ENCODE results near the gene RPL5. TPM values are rescaled to one million over a fixed set of nuclear protein-coding genes. Genes with fewer than 3 reads are reported as not detected.

Gene RPL5
- polyA plus RNA-seq, 1 donor from 2014 or later: 1,645 TPM

DNA sequence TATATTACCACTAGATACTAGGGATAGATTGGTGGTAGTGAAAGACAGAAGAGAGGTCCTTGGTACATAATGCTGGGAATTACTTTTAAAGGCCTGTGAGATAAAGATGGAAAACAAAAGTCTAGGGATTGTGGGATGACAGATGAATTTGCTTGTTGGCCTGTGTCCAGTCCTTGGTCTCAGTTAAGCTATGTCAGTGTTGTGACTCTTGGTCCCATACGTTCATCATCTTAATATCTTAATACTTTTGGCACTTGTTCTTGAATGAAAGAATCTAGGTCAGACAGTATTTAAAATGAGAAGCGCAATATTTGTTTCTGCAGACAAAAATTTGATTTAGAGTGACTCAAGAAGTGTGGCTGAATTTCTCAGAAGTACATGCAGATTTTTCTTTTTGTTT is 7.6 kb downstream of the RPL5 start:
- no peaks in the 10 kb centered on the region for H3F3A ChIP-seq (ENCODE audit: insufficient read depth, low read length, poor library complexity, severe bottlenecking)
- H3K27ac ChIP-seq (ENCODE audit: low read length): no peak overlapping the region
- TF ChIP-seq MXI1 (conservative IDR thresholded peaks at IDR 0.05; ENCODE audit: poor library complexity, severe bottlenecking): no peak
- no peak for TF ChIP-seq EZH2 (IDR thresholded peaks at IDR 0.05; ENCODE audit: borderline replicate concordance, insufficient read depth, low read length, poor library complexity, severe bottlenecking)
- TF ChIP-seq, protein P1, sequence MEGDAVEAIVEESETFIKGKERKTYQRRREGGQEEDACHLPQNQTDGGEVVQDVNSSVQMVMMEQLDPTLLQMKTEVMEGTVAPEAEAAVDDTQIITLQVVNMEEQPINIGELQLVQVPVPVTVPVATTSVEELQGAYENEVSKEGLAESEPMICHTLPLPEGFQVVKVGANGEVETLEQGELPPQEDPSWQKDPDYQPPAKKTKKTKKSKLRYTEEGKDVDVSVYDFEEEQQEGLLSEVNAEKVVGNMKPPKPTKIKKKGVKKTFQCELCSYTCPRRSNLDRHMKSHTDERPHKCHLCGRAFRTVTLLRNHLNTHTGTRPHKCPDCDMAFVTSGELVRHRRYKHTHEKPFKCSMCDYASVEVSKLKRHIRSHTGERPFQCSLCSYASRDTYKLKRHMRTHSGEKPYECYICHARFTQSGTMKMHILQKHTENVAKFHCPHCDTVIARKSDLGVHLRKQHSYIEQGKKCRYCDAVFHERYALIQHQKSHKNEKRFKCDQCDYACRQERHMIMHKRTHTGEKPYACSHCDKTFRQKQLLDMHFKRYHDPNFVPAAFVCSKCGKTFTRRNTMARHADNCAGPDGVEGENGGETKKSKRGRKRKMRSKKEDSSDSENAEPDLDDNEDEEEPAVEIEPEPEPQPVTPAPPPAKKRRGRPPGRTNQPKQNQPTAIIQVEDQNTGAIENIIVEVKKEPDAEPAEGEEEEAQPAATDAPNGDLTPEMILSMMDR (IDR thresholded peaks at IDR 0.05; ENCODE audit: poor library complexity, severe bottlenecking): no peak
- TF ChIP-seq TAF1 (IDR thresholded peaks at IDR 0.05; ENCODE audit: low read depth): no peak
- TF ChIP-seq POLR2AphosphoS5 (IDR thresholded peaks at IDR 0.05): no peak
- H3K4me2 ChIP-seq (ENCODE audit: low read length): no peak overlapping the region
- H2AFZ ChIP-seq (ENCODE audit: low read depth, low read length): no peak overlapping the region
- no peaks in the 10 kb centered on the region for H3K27me3 ChIP-seq (ENCODE audit: insufficient read depth, low read depth, low read length)
- H3K9ac ChIP-seq (ENCODE audit: low read length): no peak overlapping the region
- H4K20me1 ChIP-seq (ENCODE audit: insufficient read depth): peaks cover 26% of the 10 kb centered on the region
- peaks cover 46% of the 10 kb centered on the region for H3K79me2 ChIP-seq (replicated peaks; ENCODE audit: insufficient read depth, low read length)
- no peaks in the 10 kb centered on the region for H3K9me3 ChIP-seq (ENCODE audit: low read length)
- H3K36me3 ChIP-seq (ENCODE audit: insufficient read depth, low read length): peaks cover 25% of the 10 kb centered on the region
- H3K9me2 ChIP-seq (ENCODE audit: insufficient read depth, low read length): no peaks in the 10 kb centered on the region
- H3K4me3 ChIP-seq (ENCODE audit: low read length): no peak overlapping the region

- Histone ChIP-seq H3K79me2 (replicated peaks; ENCODE audit: insufficient read depth, low read length) (peaks cover 36% of the 10 kb centered on the region), H3K36me3 (ENCODE audit: insufficient read depth, low read length) (peaks cover 25% of the 10 kb centered on the region), H3F3A (ENCODE audit: insufficient read depth, low read length, poor library complexity, severe bottlenecking) (no peaks in the 10 kb centered on the region), H3K4me3 (ENCODE audit: low read length) (no peak overlapping the region), H4K20me1 (ENCODE audit: insufficient read depth) (peaks cover 25% of the 10 kb centered on the region), H3K9me2 (ENCODE audit: insufficient read depth, low read length) (no peaks in the 10 kb centered on the region), H3K27me3 (ENCODE audit: insufficient read depth, low read depth, low read length) (no peaks in the 10 kb centered on the region), H2AFZ (ENCODE audit: low read depth, low read length) (no peak overlapping the region), H3K4me2 (ENCODE audit: low read length) (no peak overlapping the region), H3K27ac (ENCODE audit: low read length) (no peak overlapping the region), H3K9me3 (ENCODE audit: low read length) (no peaks in the 10 kb centered on the region), H3K9ac (ENCODE audit: low read length) (no peak overlapping the region)
- TF ChIP-seq RAD21 (conservative IDR thresholded peaks at IDR 0.05) (no peak), POLR2AphosphoS5 (IDR thresholded peaks at IDR 0.05) (no peak), EP300 (conservative IDR thresholded peaks at IDR 0.05; ENCODE audit: poor library complexity, severe bottlenecking) (no peak), EZH2 (IDR thresholded peaks at IDR 0.05; ENCODE audit: borderline replicate concordance, insufficient read depth, low read length, poor library complexity, severe bottlenecking) (no peak), TAF1 (IDR thresholded peaks at IDR 0.05; ENCODE audit: low read depth) (no peak), SMC3 (conservative IDR thresholded peaks at IDR 0.05; ENCODE audit: poor library complexity) (no peak), MXI1 (conservative IDR thresholded peaks at IDR 0.05; ENCODE audit: poor library complexity, severe bottlenecking) (no peak)
- TF ChIP-seq, protein P2, sequence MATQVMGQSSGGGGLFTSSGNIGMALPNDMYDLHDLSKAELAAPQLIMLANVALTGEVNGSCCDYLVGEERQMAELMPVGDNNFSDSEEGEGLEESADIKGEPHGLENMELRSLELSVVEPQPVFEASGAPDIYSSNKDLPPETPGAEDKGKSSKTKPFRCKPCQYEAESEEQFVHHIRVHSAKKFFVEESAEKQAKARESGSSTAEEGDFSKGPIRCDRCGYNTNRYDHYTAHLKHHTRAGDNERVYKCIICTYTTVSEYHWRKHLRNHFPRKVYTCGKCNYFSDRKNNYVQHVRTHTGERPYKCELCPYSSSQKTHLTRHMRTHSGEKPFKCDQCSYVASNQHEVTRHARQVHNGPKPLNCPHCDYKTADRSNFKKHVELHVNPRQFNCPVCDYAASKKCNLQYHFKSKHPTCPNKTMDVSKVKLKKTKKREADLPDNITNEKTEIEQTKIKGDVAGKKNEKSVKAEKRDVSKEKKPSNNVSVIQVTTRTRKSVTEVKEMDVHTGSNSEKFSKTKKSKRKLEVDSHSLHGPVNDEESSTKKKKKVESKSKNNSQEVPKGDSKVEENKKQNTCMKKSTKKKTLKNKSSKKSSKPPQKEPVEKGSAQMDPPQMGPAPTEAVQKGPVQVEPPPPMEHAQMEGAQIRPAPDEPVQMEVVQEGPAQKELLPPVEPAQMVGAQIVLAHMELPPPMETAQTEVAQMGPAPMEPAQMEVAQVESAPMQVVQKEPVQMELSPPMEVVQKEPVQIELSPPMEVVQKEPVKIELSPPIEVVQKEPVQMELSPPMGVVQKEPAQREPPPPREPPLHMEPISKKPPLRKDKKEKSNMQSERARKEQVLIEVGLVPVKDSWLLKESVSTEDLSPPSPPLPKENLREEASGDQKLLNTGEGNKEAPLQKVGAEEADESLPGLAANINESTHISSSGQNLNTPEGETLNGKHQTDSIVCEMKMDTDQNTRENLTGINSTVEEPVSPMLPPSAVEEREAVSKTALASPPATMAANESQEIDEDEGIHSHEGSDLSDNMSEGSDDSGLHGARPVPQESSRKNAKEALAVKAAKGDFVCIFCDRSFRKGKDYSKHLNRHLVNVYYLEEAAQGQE (IDR thresholded peaks at IDR 0.05; ENCODE audit: borderline replicate concordance): no peak
- TF ChIP-seq, protein P1 (IDR thresholded peaks at IDR 0.05; ENCODE audit: poor library complexity, severe bottlenecking): no peak
These were observed 8.8 kb downstream of the RPL5 start for GRCh38 chr1:92840600-92840999.

Measured in neural cell (in vitro differentiated cells).